ENCODE data around the gene TBR1.

- TF ChIP-seq CTCF (IDR thresholded peaks at IDR 0.05) (no peak), POLR2A (IDR thresholded peaks at IDR 0.05) (no peak)
Observed at GRCh38 chr2:161388146-161388779, 27.8 kb upstream of the TBR1 start.

Measured in right lobe of liver (tissue), 4 donors.